Measurements from ENCODE around the gene ROR2. TPM values are rescaled to one million over a fixed set of nuclear protein-coding genes. Genes with fewer than 3 reads are reported as not detected.
"Not testable (repeated sequence)": the region's sequence is repeated elsewhere in the genome, so short reads cannot be mapped to it uniquely, and the experiment has no call there.

The ROR2 gene
- total and polyA plus RNA-seq, 11 donors: 0.18 to 9.0 (median 0.49) TPM

GRCh38 chr9:91978740-91979414 lies 28.8 kb upstream of the ROR2 start:
- Histone ChIP-seq H3K4me3 (no peak overlapping the region), H3K4me1 (no peaks in the 10 kb centered on the region), H3K36me3 (no peaks in the 10 kb centered on the region), H3K9me3 (peaks cover 0 to 4% (median 0%) of the 10 kb centered on the region in 12 donors), H3K27ac (no peak overlapping the region), H3K27me3 (peaks cover 0 to 3% (median 0%) of the 10 kb centered on the region in 9 donors)
- ATAC-seq (peak in 1 of 4 donors; percentile 54), DNase-seq (no peak)
- intact Hi-C loops (cut with DNase I): loop anchor here in 2 of 10 donors (5.0 kb wide), 1 partner anchor 202 kb away; no protein-coding TSS in a partner anchor
- TF ChIP-seq CTCF (IDR thresholded peaks at IDR 0.05): peak in 7 of 12 donors; percentile 7 to 40 (median 20)
- no peak for TF ChIP-seq POLR2A (IDR thresholded peaks at IDR 0.05)
- WGBS, 4 donors: 41 to 52% (median 47%) methylated on average over 6 of the region's 6 CpGs

GRCh38 chr9:91975254-91975653 lies 25.2 kb upstream of the ROR2 start:
- DNase-seq, H3K4me1 ChIP-seq, ATAC-seq, H3K9me3 ChIP-seq, H3K27ac ChIP-seq, H3K4me3 ChIP-seq, H3K36me3 ChIP-seq: not testable (repeated sequence)
- intact Hi-C loops (cut with DNase I): loop anchor here in 2 of 10 donors (5.0 kb wide), 1 partner anchor 198 kb away; no protein-coding TSS in a partner anchor
- peaks cover 0 to 23% (median 0%) of the 10 kb centered on the region in 9 donors for H3K27me3 ChIP-seq
- WGBS, 4 donors: 94 to 97% (median 96%) methylated on average over 2 of the region's 2 CpGs

GRCh38 chr9:91972711-91973110 lies 22.7 kb upstream of the ROR2 start:
- ATAC-seq: no peak

GRCh38 chr9:91972076-91972626 lies 22.1 kb upstream of the ROR2 start:
- Histone ChIP-seq H3K4me3 (no peak overlapping the region), H3K9me3 (no peaks in the 10 kb centered on the region), H3K27me3 (peaks cover 0 to 40% (median 0%) of the 10 kb centered on the region in 9 donors), H3K36me3 (no peaks in the 10 kb centered on the region), H3K27ac (peak overlapping the region in 1 of 12 donors; percentile 8), H3K4me1 (no peaks in the 10 kb centered on the region)
- WGBS, 4 donors: 43 to 58% (median 50%) methylated on average over 4 of the region's 4 CpGs
- no peak for ATAC-seq
- no peak for TF ChIP-seq POLR2A (IDR thresholded peaks at IDR 0.05)
- TF ChIP-seq CTCF (IDR thresholded peaks at IDR 0.05): no peak
- no peak for DNase-seq
- intact Hi-C loops (cut with DNase I): no loop called here

More at GRCh38 chr9:91972711-91973110, 22.7 kb upstream of the ROR2 start:
- Histone ChIP-seq H3K4me3 (no peak overlapping the region), H3K27me3 (peaks cover 0 to 36% (median 0%) of the 10 kb centered on the region in 9 donors), H3K27ac (no peak overlapping the region), H3K36me3 (no peaks in the 10 kb centered on the region), H3K9me3 (no peaks in the 10 kb centered on the region), H3K4me1 (no peaks in the 10 kb centered on the region)
- WGBS, 4 donors: 25 to 53% (median 33%) methylated on average over 2 of the region's 2 CpGs
- no peak for DNase-seq
- intact Hi-C loops (cut with DNase I): no loop called here
- TF ChIP-seq CTCF (IDR thresholded peaks at IDR 0.05): no peak
- TF ChIP-seq POLR2A (IDR thresholded peaks at IDR 0.05): no peak

Measured in heart left ventricle (tissue), 16 donors.